GM13977 (cell line): ENCODE measurements around the gene ZBTB7C.

Experiments used
- DNase-seq: peaks from one replicate; pipeline ENCODE4 v3.0.0; 2012; ENCODE audit warnings: low spot score
- in situ Hi-C: fragments of 300-500 bp; cut with MboI; formaldehyde crosslinking; loops from one replicate; pipeline ENCODE4 v1.12.0; 2022; ENCODE audit warnings: low sequenced_read_pairs, low pct_unique_long_range_greater_than_20kb, mixed read lengths, inconsistent platforms; ENCODE audit not compliant: unreplicated experiment
- TF ChIP-seq, protein P1 (sequence below): IDR thresholded peaks from 2 replicates; pipeline ENCODE4 v1.5.1; 2012; ENCODE audit warnings: mild to moderate bottlenecking, control low read depth; ENCODE audit not compliant: insufficient read depth; ENCODE audit errors: extremely low read depth, missing control alignments

Gene ZBTB7C

DNA sequence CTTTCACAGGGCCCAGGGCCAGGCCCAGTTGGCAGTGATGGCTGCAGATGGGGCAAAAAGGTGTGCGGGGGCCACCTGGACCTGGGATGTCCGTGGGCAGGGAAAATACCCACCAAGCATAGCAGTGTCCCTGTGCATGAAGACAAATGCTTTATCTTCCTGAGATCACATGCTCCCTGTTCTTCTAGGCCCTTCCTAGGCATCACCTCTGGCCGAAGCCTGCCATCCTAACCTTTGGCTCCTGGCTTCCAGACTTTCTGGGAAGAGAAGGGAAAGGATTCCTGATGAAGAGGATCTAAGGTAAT lies 373.7 kb downstream of the ZBTB7C start:
- in situ Hi-C loops = loop anchor here (10.0 kb wide), 1 partner anchor 409 kb away; no protein-coding TSS in a partner anchor
- no peak for DNase-seq
- TF ChIP-seq, protein P1, sequence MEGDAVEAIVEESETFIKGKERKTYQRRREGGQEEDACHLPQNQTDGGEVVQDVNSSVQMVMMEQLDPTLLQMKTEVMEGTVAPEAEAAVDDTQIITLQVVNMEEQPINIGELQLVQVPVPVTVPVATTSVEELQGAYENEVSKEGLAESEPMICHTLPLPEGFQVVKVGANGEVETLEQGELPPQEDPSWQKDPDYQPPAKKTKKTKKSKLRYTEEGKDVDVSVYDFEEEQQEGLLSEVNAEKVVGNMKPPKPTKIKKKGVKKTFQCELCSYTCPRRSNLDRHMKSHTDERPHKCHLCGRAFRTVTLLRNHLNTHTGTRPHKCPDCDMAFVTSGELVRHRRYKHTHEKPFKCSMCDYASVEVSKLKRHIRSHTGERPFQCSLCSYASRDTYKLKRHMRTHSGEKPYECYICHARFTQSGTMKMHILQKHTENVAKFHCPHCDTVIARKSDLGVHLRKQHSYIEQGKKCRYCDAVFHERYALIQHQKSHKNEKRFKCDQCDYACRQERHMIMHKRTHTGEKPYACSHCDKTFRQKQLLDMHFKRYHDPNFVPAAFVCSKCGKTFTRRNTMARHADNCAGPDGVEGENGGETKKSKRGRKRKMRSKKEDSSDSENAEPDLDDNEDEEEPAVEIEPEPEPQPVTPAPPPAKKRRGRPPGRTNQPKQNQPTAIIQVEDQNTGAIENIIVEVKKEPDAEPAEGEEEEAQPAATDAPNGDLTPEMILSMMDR = no peak

- no peak for DNase-seq
- TF ChIP-seq, protein P1 = no peak
- in situ Hi-C loops = loop anchor here (10.0 kb wide), 1 partner anchor 410 kb away; no protein-coding TSS in a partner anchor
Measured at GRCh38 chr18:48034651-48035555, 374.3 kb downstream of the ZBTB7C start.

GRCh38 chr18:48033790-48034650 lies 375.2 kb downstream of the ZBTB7C start:
- in situ Hi-C loops = loop anchor here (10.0 kb wide), 1 partner anchor 411 kb away; no protein-coding TSS in a partner anchor
- TF ChIP-seq, protein P1 = no peak
- no peak for DNase-seq

- no peak for DNase-seq
- in situ Hi-C loops = loop anchor here (10.0 kb wide), 1 partner anchor 412 kb away; no protein-coding TSS in a partner anchor
Measured at GRCh38 chr18:48032876-48033789, 376.1 kb downstream of the ZBTB7C start.

GRCh38 chr18:48031641-48032040 lies 377.5 kb downstream of the ZBTB7C start:
- TF ChIP-seq, protein P1 = no peak
- in situ Hi-C loops = loop anchor here (10.0 kb wide), 1 partner anchor 413 kb away; no protein-coding TSS in a partner anchor
- no peak for DNase-seq

More at GRCh38 chr18:48032876-48033789, 376.1 kb downstream of the ZBTB7C start:
- TF ChIP-seq, protein P1 = no peak
